OCI-M1 (cell line): Measurements from ENCODE around the gene APOF.
"Not testable (repeated sequence)": the region's sequence is repeated elsewhere in the genome, so short reads cannot be mapped to it uniquely, and the experiment has no call there.

Experiments
- DNase-seq: peaks from one replicate; lab custom pipeline; 2025; lab: John Stamatoyannopoulos, UW

Gene APOF

GRCh38 chr12:56332512-56333196 lies 30.0 kb downstream of the APOF start:
- DNase-seq: no peak

GRCh38 chr12:56330936-56331490 lies 31.6 kb downstream of the APOF start:
- DNase-seq: no peak

GRCh38 chr12:56326533-56326932 lies 36.1 kb downstream of the APOF start:
- DNase-seq: no peak

GRCh38 chr12:56326126-56326525 lies 36.5 kb downstream of the APOF start:
- DNase-seq: no peak

- no peak for DNase-seq
These were observed 38.5 kb downstream of the APOF start for GRCh38 chr12:56324206-56324605.

GRCh38 chr12:56321610-56322009 lies 41.0 kb downstream of the APOF start:
- not testable (repeated sequence) for DNase-seq

GRCh38 chr12:56321027-56321426 lies 41.6 kb downstream of the APOF start:
- DNase-seq: peak; percentile 16

GRCh38 chr12:56317675-56318074 lies 45.0 kb downstream of the APOF start:
- DNase-seq: peak; percentile 13

GRCh38 chr12:56315622-56316473 lies 46.8 kb downstream of the APOF start, which contains the start of gene CNPY2:
TSS of gene CNPY2 (minus strand) at chr12:56315988. CDS start at chr12:56315217, 771 bp downstream.
- peak; percentile 96 for DNase-seq

- peak; percentile 61 for DNase-seq
These were observed 47.4 kb downstream of the APOF start for GRCh38 chr12:56315249-56315621.

- DNase-seq: no peak
These were observed 51.7 kb downstream of the APOF start for GRCh38 chr12:56311003-56311402.
